Sigmoid colon (tissue), 4 donors: ENCODE results near the gene CDIP1.

Experiments
- CTCF ChIP-seq, 4 experiments: fragments of 450-650 bp in 3 of 4; fragments of 200-600 bp in 1 of 4; IDR thresholded peaks; one replicate each; pipeline ENCODE4 v1.5.1; 2016 to 2019; ENCODE audit warnings: antibody characterized with exemption in 4 of 4, mild to moderate bottlenecking in 3 of 4, moderate library complexity in 2 of 4
- EP300 ChIP-seq, 4 donors: sonication (generic); formaldehyde crosslinking; IDR thresholded peaks; one replicate each; pipeline ENCODE4 v1.6.1; 2017; ENCODE audit warnings: antibody characterized with exemption in 4 of 4
- POLR2AphosphoS5 ChIP-seq, 4 donors: sonication (generic); formaldehyde crosslinking; IDR thresholded peaks; one replicate each; pipeline ENCODE4 v1.6.1; 2017; ENCODE audit warnings: antibody characterized with exemption in 4 of 4

- TF ChIP-seq CTCF (IDR thresholded peaks at IDR 0.05) (no peak), POLR2AphosphoS5 (IDR thresholded peaks at IDR 0.05) (no peak), EP300 (IDR thresholded peaks at IDR 0.05) (no peak)
Observed at GRCh38 chr16:4556112-4556511, 17.5 kb upstream of the CDIP1 start, which contains the start of gene C16orf96.
